Stimulated activated CD4-positive, alpha-beta T cell treated with anti-CD3 and anti-CD28 coated beads, Interleukin-4, amount 100 ng/mL, for 4 hours (primary cell): ENCODE data around the gene ZSCAN22.
"Not testable (repeated sequence)": the region's sequence is repeated elsewhere in the genome, so short reads cannot be mapped to it uniquely, and the experiment has no call there.

Source experiments
- DNase-seq, 2 experiments: peaks; one replicate each; pipeline ENCODE4 v3.0.0-alpha.2; 2020

ZSCAN22 gene

GRCh38 chr19:58318297-58318696, 8.5 kb upstream of the ZSCAN22 start:
- no peak for DNase-seq

GRCh38 chr19:58319241-58319640, 7.6 kb upstream of the ZSCAN22 start:
- DNase-seq, result no peak

GRCh38 chr19:58325311-58326022, 1.3 kb upstream of the ZSCAN22 start:
- peak in 1 of 2 experiments; percentile 12 for DNase-seq

GRCh38 chr19:58326501-58326913, 287 bp upstream of the ZSCAN22 start:
- DNase-seq, result no peak

- DNase-seq, result no peak
These were observed 2.2 kb downstream of the ZSCAN22 start for GRCh38 chr19:58328999-58329398.

- no peak for DNase-seq
These were observed 3.7 kb downstream of the ZSCAN22 start for GRCh38 chr19:58330458-58330857.

- DNase-seq, result no peak
These were observed 5.9 kb downstream of the ZSCAN22 start for GRCh38 chr19:58332697-58333096.

GRCh38 chr19:58334691-58335249, 8.0 kb downstream of the ZSCAN22 start:
- DNase-seq, result no peak

GRCh38 chr19:58335630-58336029, 8.8 kb downstream of the ZSCAN22 start:
- no peak for DNase-seq

- DNase-seq, result no peak
These were observed 9.4 kb downstream of the ZSCAN22 start for GRCh38 chr19:58336216-58336615.

- DNase-seq, result no peak
These were observed 10.0 kb downstream of the ZSCAN22 start for GRCh38 chr19:58336820-58337219.

GRCh38 chr19:58338336-58338735, 11.5 kb downstream of the ZSCAN22 start:
- DNase-seq, result no peak

GRCh38 chr19:58338825-58339558, 12.2 kb downstream of the ZSCAN22 start:
- no peak for DNase-seq

GRCh38 chr19:58345558-58345957, 18.8 kb downstream of the ZSCAN22 start:
- DNase-seq, result no peak

GRCh38 chr19:58346961-58347929, 20.5 kb downstream of the ZSCAN22 start:
- DNase-seq, result peak; percentile 51 to 64

GRCh38 chr19:58348080-58348479, 21.3 kb downstream of the ZSCAN22 start:
- DNase-seq, result not testable (repeated sequence)

GRCh38 chr19:58349590-58349989, 22.8 kb downstream of the ZSCAN22 start:
- no peak for DNase-seq

GRCh38 chr19:58350001-58350861, 23.4 kb downstream of the ZSCAN22 start:
- no peak for DNase-seq

GRCh38 chr19:58350871-58351557, 24.2 kb downstream of the ZSCAN22 start:
- DNase-seq, result no peak

GRCh38 chr19:58351558-58351878, 24.7 kb downstream of the ZSCAN22 start:
- DNase-seq, result no peak

- DNase-seq, result no peak
These were observed 25.4 kb downstream of the ZSCAN22 start for GRCh38 chr19:58351990-58352755.
